Muscle layer of duodenum (tissue), 2 donors: ENCODE data around the gene RPP38.

ENCODE experiments used
- H3K27ac ChIP-seq: one replicate; pipeline ENCODE4 v1.7.0; 2013; ENCODE audit warnings: mild to moderate bottlenecking, low read length
- H3K27me3 ChIP-seq: one replicate; pipeline ENCODE4 v1.7.0; 2013; ENCODE audit warnings: low read depth, mild to moderate bottlenecking, control low read depth, low read length
- H3K36me3 ChIP-seq, 2 donors: one replicate each; pipeline ENCODE4 v1.7.0; 2013; ENCODE audit warnings: low read length in 2 of 2, control low read depth in 1 of 2, mild to moderate bottlenecking in 1 of 2; ENCODE audit not compliant: insufficient read depth in 2 of 2, control insufficient read depth in 1 of 2
- H3K4me1 ChIP-seq, 2 donors: one replicate each; pipeline ENCODE4 v1.7.0; 2013; ENCODE audit warnings: low read length in 2 of 2, mild to moderate bottlenecking in 2 of 2, control low read depth in 1 of 2, moderate library complexity in 1 of 2; ENCODE audit not compliant: insufficient read depth in 2 of 2, control insufficient read depth in 1 of 2
- H3K4me3 ChIP-seq, 2 donors: one replicate each; pipeline ENCODE4 v1.7.0; 2013; ENCODE audit warnings: low read length in 2 of 2, low read depth in 1 of 2, mild to moderate bottlenecking in 1 of 2
- H3K9me3 ChIP-seq, 2 donors: one replicate each; pipeline ENCODE4 v1.7.0; 2013; ENCODE audit warnings: low read length in 2 of 2, control low read depth in 1 of 2, mild to moderate bottlenecking in 1 of 2; ENCODE audit not compliant: control insufficient read depth in 1 of 2
- donor health status: healthy.

The RPP38 gene

DNA sequence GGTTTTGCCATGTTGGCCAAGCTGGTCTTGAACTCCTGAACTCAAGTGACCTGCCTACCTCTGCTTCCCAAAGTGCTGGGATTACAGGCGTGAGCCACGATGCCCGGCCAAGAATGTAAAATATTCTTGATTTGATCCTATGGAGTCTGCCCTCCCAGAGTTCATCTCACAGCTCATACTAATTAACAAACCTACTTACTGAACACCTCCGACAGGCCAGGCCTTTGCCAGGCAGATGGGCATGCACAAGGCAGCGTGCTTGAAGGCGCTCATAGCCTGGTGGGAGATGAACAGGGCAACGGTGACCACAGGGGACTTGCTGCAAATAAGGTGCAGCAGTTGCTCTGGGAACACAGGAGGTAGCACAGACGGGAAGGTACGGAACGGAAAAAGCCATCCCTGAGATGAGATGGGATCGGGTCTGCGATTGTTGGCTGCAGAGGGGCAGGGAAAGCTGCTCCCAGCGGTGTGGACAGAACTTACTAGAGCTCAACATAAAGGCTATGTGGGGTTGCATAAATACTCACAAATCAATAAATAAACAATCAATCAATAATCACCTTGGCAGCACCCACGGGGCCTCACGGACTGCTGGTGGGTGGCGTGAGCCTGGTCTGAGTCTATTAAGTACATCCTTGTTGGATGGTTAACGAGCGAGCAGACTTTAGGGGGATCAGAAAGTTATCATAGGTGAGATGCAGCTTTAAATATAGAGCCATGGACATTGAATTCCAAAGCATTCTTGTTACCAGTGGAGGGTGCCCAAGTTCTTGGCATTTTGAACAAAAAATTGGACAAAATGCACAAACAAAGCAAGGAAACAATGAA lies 13.3 kb upstream of the RPP38 start:
- Histone ChIP-seq H3K9me3 (no peaks in the 10 kb centered on the region), H3K4me3 (peak overlapping the region; percentile 64 to 73), H3K27me3 (no peaks in the 10 kb centered on the region), H3K27ac (peak overlapping the region; percentile 33), H3K4me1 (peaks cover 5 to 7% of the 10 kb centered on the region in 2 donors), H3K36me3 (no peaks in the 10 kb centered on the region)

DNA sequence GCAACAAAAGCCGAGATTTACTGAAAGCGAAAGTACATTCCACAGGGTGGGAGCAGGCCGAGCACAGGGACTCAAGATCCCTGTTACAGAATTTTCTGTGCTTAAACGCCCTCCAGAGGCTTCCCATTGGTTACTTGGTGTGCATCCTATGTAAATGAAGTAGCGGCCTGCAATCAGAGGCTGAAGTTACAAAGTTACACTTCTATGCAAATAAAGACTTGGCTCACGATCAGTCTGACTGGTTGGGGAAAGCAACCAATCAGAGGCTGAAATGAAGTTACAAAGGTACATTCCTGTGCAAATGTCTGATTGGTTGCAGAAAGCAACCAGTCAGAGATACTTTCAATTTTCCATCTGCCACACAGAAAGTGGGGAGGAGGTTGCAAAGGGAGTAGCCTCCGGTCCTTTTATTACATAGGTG lies 12.6 kb upstream of the RPP38 start:
- Histone ChIP-seq H3K27ac (peak overlapping the region; percentile 33), H3K9me3 (no peaks in the 10 kb centered on the region), H3K27me3 (no peaks in the 10 kb centered on the region)

DNA sequence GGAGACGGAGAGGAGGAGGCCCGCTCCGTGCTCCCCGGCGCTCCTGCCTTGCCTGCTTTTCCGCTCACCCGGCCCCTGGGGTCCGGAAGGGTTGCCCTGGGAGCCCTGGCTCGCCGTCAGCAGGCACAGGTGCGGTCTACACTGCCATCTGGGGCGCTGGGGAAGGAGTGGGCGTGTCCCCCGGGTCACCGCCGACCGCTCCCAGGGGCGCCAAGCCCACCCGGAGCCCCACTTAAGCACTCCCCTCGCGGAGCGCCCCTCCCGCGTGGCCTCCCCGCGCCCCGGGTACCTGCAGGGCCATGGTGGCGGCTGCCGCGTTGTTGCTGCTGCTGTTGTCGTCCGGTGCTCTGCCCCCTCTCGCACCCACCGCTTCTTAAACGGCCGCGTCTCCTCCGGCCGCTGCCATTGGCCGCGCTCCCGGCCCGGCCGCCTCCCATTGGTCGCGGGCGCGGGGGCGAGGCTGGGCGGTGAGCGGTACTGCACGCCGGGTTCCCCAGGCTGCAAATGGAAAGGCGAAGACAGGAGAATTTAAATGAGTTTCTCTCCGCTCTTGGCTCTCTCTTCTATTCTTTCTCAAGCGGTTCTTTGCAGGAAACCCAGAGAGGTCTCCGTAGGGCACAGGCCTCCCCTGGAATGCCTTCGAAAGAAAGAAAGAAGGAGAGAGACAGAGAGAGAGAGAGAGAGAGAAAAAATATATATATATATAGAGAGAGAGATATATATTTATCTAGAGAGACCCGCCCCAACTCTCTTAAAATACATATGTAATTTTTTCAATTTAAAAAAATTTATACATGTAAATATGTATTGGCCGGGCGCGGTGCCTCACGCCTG lies 8.5 kb upstream of the RPP38 start, which contains the start of gene ACBD7:
Gene ACBD7 (minus strand): TSS at position 349 of the 834 bp plus-strand sequence. CDS start 48 bp downstream, at position 301.
- H3K4me1 ChIP-seq = peaks cover 5 to 7% of the 10 kb centered on the region in 2 donors
- H3K27me3 ChIP-seq = no peaks in the 10 kb centered on the region
- peak within 1 kb of the TSS; percentile 26 to 87 for H3K4me3 ChIP-seq
- H3K27ac ChIP-seq = no peak within 1 kb of the TSS
- H3K36me3 ChIP-seq = no peaks in the 10 kb centered on the region
- no peaks in the 10 kb centered on the region for H3K9me3 ChIP-seq

More for the DNA sequence above, 12.6 kb upstream of the RPP38 start:
- Histone ChIP-seq H3K36me3 (no peaks in the 10 kb centered on the region), H3K4me3 (peak overlapping the region; percentile 64 to 73), H3K4me1 (peaks cover 5 to 7% of the 10 kb centered on the region in 2 donors)

DNA sequence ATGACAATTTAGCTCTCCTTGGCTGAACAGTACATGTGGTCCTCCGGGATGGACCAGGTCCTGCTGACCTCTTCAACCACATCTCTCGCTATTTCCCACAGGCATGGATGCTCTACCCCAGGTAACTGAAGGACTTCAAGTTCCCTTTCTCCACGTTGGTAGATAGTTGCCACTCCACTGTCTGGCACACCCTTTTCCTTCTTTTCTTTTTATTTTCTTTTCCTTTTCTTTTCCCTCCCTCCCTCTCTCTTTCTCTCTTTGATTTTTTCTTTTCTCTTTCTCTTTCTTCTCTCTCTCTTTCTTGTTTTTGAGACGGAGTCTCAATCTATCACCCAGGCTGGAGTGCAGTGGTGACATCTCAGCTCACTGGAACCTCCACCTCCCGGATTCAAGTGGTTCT lies 5.7 kb upstream of the RPP38 start:
- no peaks in the 10 kb centered on the region for H3K36me3 ChIP-seq
- H3K4me3 ChIP-seq = no peak overlapping the region
- H3K27ac ChIP-seq = no peak overlapping the region
- no peaks in the 10 kb centered on the region for H3K9me3 ChIP-seq
- H3K4me1 ChIP-seq = peaks cover 0 to 6% of the 10 kb centered on the region in 2 donors
- no peaks in the 10 kb centered on the region for H3K27me3 ChIP-seq

DNA sequence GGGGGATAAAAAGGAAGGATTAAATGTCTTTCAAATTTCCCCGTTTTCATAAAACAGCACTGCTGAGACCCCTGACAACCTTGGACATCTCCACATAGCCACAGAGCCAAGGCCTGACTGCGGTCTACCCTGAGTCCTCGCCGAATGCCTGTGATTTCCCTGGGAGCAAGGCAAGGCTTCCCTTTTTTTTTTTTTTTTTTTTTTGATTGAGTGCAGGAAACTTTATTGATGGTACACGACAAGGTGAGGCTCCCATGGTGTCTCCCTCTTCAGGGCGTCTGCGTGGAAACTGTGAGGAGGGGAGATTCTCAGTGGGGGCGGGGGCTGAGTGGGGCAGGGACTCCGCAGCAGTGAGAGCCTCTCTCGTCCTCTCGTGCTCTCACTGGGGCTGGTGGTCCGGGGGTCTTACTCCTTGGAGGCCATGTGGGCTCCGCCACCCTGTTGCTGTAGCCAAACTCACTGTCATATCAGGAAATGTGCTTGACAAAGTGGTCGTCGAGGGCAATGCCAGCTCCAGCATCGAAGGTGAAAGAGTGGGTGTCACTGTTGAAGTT lies 4.2 kb upstream of the RPP38 start:
- no peaks in the 10 kb centered on the region for H3K27me3 ChIP-seq
- no peak overlapping the region for H3K27ac ChIP-seq
- H3K36me3 ChIP-seq = peaks cover 0 to 7% of the 10 kb centered on the region in 2 donors
- no peak overlapping the region for H3K4me3 ChIP-seq
- H3K4me1 ChIP-seq = peaks cover 0 to 12% of the 10 kb centered on the region in 2 donors
- no peaks in the 10 kb centered on the region for H3K9me3 ChIP-seq

DNA sequence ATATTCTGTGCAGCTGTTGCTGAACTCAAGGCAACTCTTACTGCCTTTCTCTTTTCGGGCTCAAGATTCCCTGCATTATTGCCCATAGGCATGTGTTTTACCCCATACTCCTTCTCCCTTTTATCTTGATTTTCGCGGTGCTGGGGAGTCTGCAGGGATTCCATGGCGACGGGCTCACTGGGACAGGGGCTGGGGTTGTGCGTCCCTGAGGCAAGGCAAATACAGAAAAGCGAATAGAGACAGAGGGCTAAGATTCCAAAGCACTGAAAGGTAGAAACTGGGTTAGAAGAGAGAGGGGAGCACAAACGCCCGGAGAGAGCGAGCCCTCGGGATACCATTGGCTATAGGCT lies 519 bp upstream of the RPP38 start:
- Histone ChIP-seq H3K9me3 (no peaks in the 10 kb centered on the region), H3K27ac (no peak overlapping the region), H3K4me3 (peak overlapping the region; percentile 83 to 95), H3K27me3 (no peaks in the 10 kb centered on the region), H3K4me1 (peaks cover 0 to 19% of the 10 kb centered on the region in 2 donors), H3K36me3 (peaks cover 0 to 7% of the 10 kb centered on the region in 2 donors)

DNA sequence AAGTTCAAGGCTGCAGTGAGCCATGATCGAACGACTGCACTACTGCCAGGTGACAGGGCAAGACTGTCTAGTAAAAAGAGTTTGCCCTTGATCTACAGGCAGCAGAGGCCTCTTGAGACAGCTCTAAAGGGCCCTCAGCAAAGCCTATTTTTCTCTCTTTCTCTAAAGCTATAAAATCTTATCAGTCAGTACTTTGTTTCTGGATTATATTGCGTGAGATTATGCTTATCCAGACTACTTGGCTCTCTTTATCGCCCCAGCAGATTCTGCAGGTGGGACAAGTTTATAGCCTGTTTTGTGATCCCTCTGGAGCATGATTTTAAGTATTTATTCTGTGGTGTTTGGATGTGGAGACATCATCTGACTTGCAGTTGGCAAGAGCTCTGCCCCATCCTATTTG lies 2.7 kb downstream of the RPP38 start:
- Histone ChIP-seq H3K4me3 (no peak overlapping the region), H3K4me1 (peaks cover 0 to 19% of the 10 kb centered on the region in 2 donors), H3K36me3 (peaks cover 12 to 33% of the 10 kb centered on the region in 2 donors), H3K27ac (no peak overlapping the region), H3K27me3 (no peaks in the 10 kb centered on the region), H3K9me3 (no peaks in the 10 kb centered on the region)

DNA sequence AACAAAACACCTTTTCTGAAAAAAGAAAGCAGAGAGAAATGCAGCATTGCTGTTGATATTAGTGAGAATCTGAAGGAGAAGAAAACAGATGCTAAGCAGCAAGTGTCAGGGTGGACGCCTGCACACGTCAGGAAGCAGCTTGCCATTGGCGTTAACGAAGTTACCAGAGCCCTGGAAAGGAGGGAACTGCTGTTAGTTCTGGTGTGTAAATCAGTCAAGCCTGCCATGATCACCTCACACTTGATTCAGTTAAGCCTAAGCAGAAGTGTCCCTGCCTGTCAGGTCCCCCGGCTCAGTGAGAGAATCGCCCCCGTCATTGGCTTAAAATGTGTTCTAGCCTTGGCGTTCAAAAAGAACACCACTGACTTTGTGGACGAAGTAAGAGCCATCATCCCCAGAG lies 6.4 kb downstream of the RPP38 start:
- no peak overlapping the region for H3K27ac ChIP-seq
- H3K36me3 ChIP-seq = peaks cover 14 to 39% of the 10 kb centered on the region in 2 donors
- no peaks in the 10 kb centered on the region for H3K9me3 ChIP-seq
- H3K27me3 ChIP-seq = no peaks in the 10 kb centered on the region
- H3K4me3 ChIP-seq = no peak overlapping the region
- peaks cover 0 to 6% of the 10 kb centered on the region in 2 donors for H3K4me1 ChIP-seq

DNA sequence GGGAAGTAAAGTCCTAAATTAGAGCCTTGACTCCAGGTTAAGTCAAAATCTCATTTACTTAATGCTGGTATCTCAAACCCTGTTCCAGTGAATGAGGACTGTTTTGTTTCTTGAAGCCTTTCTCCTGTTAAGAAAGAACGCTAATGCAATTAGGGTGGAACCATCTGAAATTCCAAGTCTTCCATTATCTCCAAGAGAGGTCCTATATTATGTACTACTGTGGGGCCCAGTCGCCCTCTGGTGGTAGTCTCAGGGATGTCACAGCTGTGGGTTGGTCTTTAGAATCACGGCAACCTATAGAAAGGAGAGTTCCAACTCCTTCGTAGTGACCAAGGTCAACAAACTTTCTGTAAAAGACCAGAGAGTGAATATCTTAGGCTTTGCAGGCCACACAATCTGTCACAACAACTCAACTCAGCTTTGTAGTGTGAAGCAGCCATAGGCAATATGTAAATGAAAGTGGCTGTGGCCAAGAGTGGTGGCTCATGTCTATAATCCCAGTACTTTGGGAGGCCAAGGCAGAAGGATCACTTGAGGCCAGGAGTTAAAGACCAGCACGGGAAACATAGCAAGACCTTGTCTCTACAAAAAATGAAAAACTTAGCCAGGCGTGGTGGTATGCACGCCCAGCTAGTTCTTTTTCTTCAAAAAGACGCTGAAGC lies 9.3 kb downstream of the RPP38 start:
- Histone ChIP-seq H3K4me1 (no peaks in the 10 kb centered on the region), H3K36me3 (peaks cover 17 to 49% of the 10 kb centered on the region in 2 donors), H3K4me3 (no peak overlapping the region), H3K9me3 (no peaks in the 10 kb centered on the region), H3K27ac (no peak overlapping the region), H3K27me3 (no peaks in the 10 kb centered on the region)

DNA sequence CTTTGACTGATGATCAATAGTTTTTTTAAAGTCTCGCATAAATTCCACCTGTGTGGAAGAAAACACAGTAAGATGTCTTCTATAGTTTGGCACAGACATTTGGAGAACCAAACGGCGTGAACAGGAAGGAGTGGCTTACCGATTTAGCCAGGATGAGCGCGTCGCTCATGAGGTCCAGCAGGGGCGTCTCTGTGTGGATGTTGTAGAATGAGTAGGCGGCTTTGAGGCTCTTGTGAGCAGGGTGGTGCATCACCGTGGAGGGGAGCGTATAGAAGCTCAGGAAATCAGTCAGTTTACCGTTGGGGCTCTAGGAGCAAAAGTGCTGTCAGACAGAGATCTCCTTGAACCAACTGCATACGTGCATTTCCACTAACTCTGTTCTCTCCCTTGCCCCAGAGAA lies 15.5 kb downstream of the RPP38 start:
- Histone ChIP-seq H3K36me3 (peaks cover 13 to 51% of the 10 kb centered on the region in 2 donors), H3K27ac (no peak overlapping the region), H3K9me3 (no peaks in the 10 kb centered on the region)

DNA sequence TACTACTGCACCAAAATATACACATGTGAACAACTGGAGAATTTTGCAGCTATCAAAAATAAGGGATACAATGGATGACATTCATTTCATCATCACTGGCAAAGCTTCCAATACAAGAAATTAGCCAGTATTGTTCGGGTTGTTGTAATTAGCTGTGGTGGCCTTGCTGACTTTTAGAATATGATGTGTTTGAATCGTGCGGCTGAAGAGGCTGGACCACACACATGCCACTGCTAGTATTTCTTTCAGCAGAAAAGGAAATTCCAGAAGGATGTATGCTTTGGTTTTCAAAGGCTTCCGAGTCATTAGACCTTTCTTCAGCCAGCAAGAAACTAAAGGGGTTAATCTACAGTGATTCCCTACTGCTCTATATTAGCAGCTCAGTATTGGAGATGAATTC lies 16.6 kb downstream of the RPP38 start:
- H3K9me3 ChIP-seq = no peaks in the 10 kb centered on the region
- H3K36me3 ChIP-seq = peaks cover 12 to 50% of the 10 kb centered on the region in 2 donors
- H3K4me3 ChIP-seq = no peak overlapping the region
- H3K27ac ChIP-seq = no peak overlapping the region
- no peaks in the 10 kb centered on the region for H3K27me3 ChIP-seq
- H3K4me1 ChIP-seq = no peaks in the 10 kb centered on the region

More for the DNA sequence above, 15.5 kb downstream of the RPP38 start:
- H3K4me3 ChIP-seq = no peak overlapping the region
- no peaks in the 10 kb centered on the region for H3K27me3 ChIP-seq
- no peaks in the 10 kb centered on the region for H3K4me1 ChIP-seq
